Activated T-helper 9 cell treated with anti-CD3 and anti-CD28 coated beads, Interleukin-2, amount 50 U/mL, for 16 hours (primary cell): Measurements from ENCODE around the gene CCL4.
"Not testable (repeated sequence)": the region's sequence is repeated elsewhere in the genome, so short reads cannot be mapped to it uniquely, and the experiment has no call there.

ENCODE experiments used
- DNase-seq: peaks from one replicate; pipeline ENCODE4 v3.0.0-alpha.2; 2020; ENCODE audit warnings: low read depth

CCL4 gene

GRCh38 chr17:36117505-36118382 is 14.1 kb downstream of the CCL4 start:
- DNase-seq, result no peak

DNA sequence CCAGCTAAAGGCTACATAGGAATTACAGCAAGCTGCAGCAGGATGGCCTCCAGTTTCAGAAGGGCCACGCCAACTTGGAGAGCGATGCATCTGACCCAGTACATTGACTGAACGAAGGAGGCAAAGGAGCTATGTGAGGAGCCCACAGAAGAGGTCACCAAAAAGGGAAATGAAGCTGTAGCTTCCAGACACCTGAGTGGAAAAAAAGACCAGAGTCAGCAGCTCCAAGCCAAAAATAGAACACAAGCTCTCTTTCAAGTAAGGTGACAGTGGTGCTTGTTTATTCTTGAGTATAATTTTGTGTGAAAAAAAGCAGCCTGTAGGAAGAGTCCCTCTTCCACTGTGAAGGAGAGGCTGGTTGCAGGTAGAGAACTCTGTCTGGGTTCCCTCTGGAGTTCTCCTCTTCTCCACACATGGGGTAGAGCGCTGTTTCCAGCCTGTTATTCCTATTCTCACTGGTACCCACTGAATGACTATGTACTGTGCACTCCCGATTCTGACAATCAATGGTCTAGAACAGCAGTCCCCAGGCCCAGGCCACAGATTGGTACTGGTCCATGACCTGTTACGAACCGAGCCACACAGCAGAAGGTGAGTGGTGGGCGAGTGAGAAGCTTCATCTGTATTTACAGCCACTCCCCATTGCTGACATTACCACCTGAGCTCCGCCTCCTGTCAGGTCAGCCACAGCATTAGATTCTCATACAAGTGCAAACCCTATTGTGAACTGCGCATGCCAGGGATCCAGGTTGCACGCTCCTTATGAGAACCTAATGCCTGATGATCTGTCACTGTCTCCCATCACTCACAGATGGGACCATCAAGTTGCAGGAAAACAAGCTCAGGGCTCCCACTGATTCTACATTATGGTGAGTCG is 15.1 kb downstream of the CCL4 start:
- no peak for DNase-seq

DNA sequence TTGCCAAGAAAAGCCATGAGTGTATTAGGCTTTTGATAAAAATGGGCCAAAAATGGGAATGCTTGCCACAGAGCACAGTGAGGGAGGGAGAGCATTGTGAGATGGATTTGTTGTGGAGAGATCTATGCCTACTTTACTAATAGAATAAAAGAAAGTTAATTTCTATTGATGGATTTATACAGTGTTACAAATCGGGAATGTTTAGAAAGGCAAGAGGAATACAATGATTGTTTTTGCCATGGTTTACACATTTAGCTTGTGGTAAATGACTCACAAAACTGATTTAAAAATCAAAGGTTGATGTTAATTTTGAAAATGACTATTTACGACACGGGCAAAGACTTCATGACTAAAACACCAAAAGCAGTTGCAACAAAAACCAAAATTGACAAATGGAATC is 16.6 kb downstream of the CCL4 start:
- no peak for DNase-seq

GRCh38 chr17:36121099-36121498 is 17.5 kb downstream of the CCL4 start:
- not testable (repeated sequence) for DNase-seq

GRCh38 chr17:36123431-36123830 is 19.8 kb downstream of the CCL4 start:
- DNase-seq, result no peak

- DNase-seq, result no peak
Measured at GRCh38 chr17:36124879-36125824, 21.5 kb downstream of the CCL4 start.

- no peak for DNase-seq
Measured at GRCh38 chr17:36127199-36127893, 23.7 kb downstream of the CCL4 start.

GRCh38 chr17:36127911-36128310 is 24.3 kb downstream of the CCL4 start:
- DNase-seq, result no peak

GRCh38 chr17:36128411-36128978 is 24.9 kb downstream of the CCL4 start:
- DNase-seq, result no peak

GRCh38 chr17:36129616-36130015 is 26.0 kb downstream of the CCL4 start:
- no peak for DNase-seq

DNA sequence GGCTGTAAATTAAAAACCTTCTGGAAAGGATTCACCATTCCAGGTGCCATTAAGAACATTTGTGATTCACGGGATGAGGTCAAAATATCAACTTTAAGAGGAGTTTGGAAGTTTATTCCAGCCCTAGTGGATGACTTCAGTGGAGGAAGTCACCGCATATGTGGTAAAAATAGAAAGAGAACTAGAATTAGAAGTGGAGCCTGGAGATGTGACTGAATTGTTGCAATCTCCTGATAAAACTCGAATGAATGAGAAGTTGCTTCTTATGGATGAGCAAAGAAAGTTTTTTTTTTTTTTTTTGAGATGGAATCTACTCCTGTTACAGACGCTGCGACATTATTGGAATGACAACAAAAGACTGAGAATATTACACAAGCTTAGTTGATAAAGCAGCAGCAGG is 26.7 kb downstream of the CCL4 start:
- DNase-seq, result no peak

DNA sequence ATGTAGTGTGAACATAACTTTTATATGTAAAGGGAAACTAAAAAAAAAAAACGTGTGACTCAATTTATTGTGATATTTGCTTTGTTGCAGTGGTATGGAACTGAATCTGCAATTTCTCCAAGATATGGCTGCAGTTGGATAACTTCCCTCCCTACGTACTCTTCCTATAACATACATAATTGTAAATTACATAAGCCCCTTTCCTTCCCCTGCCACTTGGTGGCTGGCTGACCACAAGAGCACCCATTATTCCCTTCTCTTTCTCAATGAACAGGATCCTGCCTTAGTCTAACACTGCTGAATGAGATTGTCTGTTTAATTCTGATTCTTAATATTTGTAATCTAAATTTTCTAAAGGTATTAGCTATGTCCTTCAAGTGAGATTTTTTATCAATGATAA is 27.8 kb downstream of the CCL4 start:
- DNase-seq, result no peak

DNA sequence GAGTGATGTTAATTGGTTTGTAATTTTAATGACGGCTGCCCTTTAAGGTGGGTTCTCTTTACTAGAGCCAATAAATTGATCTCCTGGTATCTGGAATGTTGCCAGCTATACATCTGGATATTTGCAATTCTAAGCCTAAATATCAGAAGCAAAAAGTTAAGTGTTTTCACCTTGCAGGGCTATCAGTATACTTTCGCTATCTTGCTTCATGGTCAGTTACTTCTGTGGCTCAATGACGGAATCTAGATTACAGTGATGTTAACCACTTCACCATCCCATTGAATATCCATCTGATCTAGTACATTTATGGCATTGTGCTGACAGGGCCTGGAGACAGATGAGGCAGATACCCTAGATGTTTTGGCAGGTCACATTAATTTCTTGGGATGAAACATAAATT is 28.3 kb downstream of the CCL4 start:
- DNase-seq, result no peak

- DNase-seq, result no peak
Measured at GRCh38 chr17:36132421-36132831, 28.8 kb downstream of the CCL4 start.

- DNase-seq, result no peak
Measured at GRCh38 chr17:36133602-36134236, 30.1 kb downstream of the CCL4 start.

- DNase-seq, result no peak
Measured at GRCh38 chr17:36135465-36135864, 31.8 kb downstream of the CCL4 start.

GRCh38 chr17:36136036-36136435 is 32.4 kb downstream of the CCL4 start:
- no peak for DNase-seq

- DNase-seq, result no peak
Measured at GRCh38 chr17:36136439-36136838, 32.8 kb downstream of the CCL4 start.

GRCh38 chr17:36142235-36142634 is 38.6 kb downstream of the CCL4 start:
- DNase-seq, result no peak

DNA sequence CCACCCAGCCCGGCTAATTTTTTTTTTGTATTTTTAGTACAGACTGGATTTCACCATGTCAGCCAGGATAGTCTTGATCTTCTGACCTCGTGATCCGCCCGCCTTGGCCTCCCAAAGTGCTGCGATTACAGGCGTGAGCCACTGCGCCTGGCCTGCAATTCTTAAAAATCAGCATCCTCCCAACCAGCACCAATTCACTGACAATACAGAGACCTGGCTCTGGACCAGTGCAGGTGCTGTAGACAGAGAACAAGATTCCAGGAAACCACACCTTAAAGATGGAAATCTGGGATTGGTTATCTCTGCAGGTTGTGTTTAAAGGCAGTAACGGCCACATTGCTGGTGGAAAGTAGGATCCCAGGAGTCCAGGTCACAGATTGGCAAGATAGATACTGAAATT is 39.2 kb downstream of the CCL4 start:
- no peak for DNase-seq
